ENCODE measurements around the gene ERI2. TPM values are rescaled to one million over a fixed set of nuclear protein-coding genes. Genes with fewer than 3 reads are reported as not detected.

Gene ERI2
- total and polyA plus RNA-seq, 2 of the 4 experiments (the other 2 are of a cell fraction), result 7.5 to 10.2 TPM

- intact Hi-C loops (cut with micrococcal nuclease), result loop anchor here (1.0 kb wide), 1 partner anchor 21 kb away; the partner anchor contains the start of gene THUMPD1
These were observed 43.7 kb downstream of the ERI2 start for GRCh38 chr16:20762404-20763123.

More at GRCh38 chr16:20762404-20763123, 43.7 kb downstream of the ERI2 start:
- H3K18ac ChIP-seq (ENCODE audit: low read depth, low read length), result no peak overlapping the region
- H3K27me3 ChIP-seq (ENCODE audit: control insufficient read depth, insufficient read depth, low read length), result no peaks in the 10 kb centered on the region
- no TSS peak for BruUV-seq (replicated peaks)
- no peak overlapping the region for H2AK9ac ChIP-seq (replicated peaks; ENCODE audit: low read depth, low read length, poor library complexity)
- H4K91ac ChIP-seq (ENCODE audit: insufficient read depth, low read depth, low read length), result no peak overlapping the region
- no peaks in the 10 kb centered on the region for H4K20me1 ChIP-seq (ENCODE audit: insufficient read depth, low read length)
- H3K9me1 ChIP-seq (ENCODE audit: insufficient read depth, low read length), result no peaks in the 10 kb centered on the region
- no peak overlapping the region for H4K8ac ChIP-seq (ENCODE audit: low read depth in 2 of 2, low read length in 2 of 2)
- dilution Hi-C loops (cut with HindIII; ENCODE audit: low sequenced_read_pairs, unreplicated experiment) (no loop called here), in situ Hi-C loops (cut with MboI; ENCODE audit: low sequenced_read_pairs) (no loop called here)
- H3K4me3 ChIP-seq (ENCODE audit: insufficient read depth, low read depth, low read length), result no peak overlapping the region
- H2AFZ ChIP-seq (replicated peaks; ENCODE audit: low read length, poor library complexity), result no peak overlapping the region
- no CpG with 5 or more reads among the region's 3 CpGs for whole genome bisulfite sequencing, 2 experiments (ENCODE audit: extremely low coverage in 2 of 2, insufficient read length in 1 of 2)
- H3K23ac ChIP-seq (ENCODE audit: low read depth, low read length), result no peak overlapping the region
- H3K14ac ChIP-seq (replicated peaks; ENCODE audit: low read depth, low read length), result no peak overlapping the region
- no peak overlapping the region for H3K27ac ChIP-seq (ENCODE audit: insufficient read depth, low read length)
- H2BK120ac ChIP-seq (ENCODE audit: low read depth, low read length), result no peak overlapping the region
- no peaks in the 10 kb centered on the region for H3K9me3 ChIP-seq (ENCODE audit: control insufficient read depth, insufficient read depth, low read length)
- H4K5ac ChIP-seq (ENCODE audit: low read depth, low read length), result no peak overlapping the region
- H2BK5ac ChIP-seq (ENCODE audit: low read depth, low read length, poor library complexity, severe bottlenecking), result no peak overlapping the region
- no peak overlapping the region for H3K9ac ChIP-seq (ENCODE audit: low read depth, low read length)
- no peak for DNase-seq
- no peaks in the 10 kb centered on the region for H3K79me1 ChIP-seq (ENCODE audit: low read depth in 1 of 2, low read length in 2 of 2)
- H2AK5ac ChIP-seq (ENCODE audit: low read depth, low read length), result no peak overlapping the region
- no peak overlapping the region for H2BK20ac ChIP-seq (ENCODE audit: low read depth, low read length)
- no peaks in the 10 kb centered on the region for H3K4me1 ChIP-seq (ENCODE audit: control insufficient read depth, insufficient read depth, low read length)
- H3K4ac ChIP-seq (ENCODE audit: low read depth, low read length), result no peak overlapping the region
- CTCF ChIA-PET, result no interaction called here
- no peak overlapping the region for H2BK15ac ChIP-seq (ENCODE audit: low read depth, low read length)
- TF ChIP-seq CTCF (conservative IDR thresholded peaks at IDR 0.05; ENCODE audit: low read depth, low read length) (no peak), BHLHE40 (IDR thresholded peaks at IDR 0.05; ENCODE audit: low read depth, low read length) (no peak), MAZ (IDR thresholded peaks at IDR 0.05; ENCODE audit: borderline replicate concordance, low read depth, low read length) (no peak), RCOR1 (IDR thresholded peaks at IDR 0.05; ENCODE audit: insufficient replicate concordance, low read length) (no peak), CHD1 (IDR thresholded peaks at IDR 0.05; ENCODE audit: low read depth, low read length) (no peak), MAFK (IDR thresholded peaks at IDR 0.05; ENCODE audit: low read depth, low read length) (no peak), RAD21 (IDR thresholded peaks at IDR 0.05; ENCODE audit: low read length) (no peak), USF2 (IDR thresholded peaks at IDR 0.05; ENCODE audit: low read depth, low read length) (no peak), NFE2L2 (IDR thresholded peaks at IDR 0.05; ENCODE audit: low read depth, low read length) (no peak), ELK1 (IDR thresholded peaks at IDR 0.05; ENCODE audit: borderline replicate concordance, low read depth, low read length) (no peak), CEBPB (IDR thresholded peaks at IDR 0.05; ENCODE audit: low read depth, low read length) (no peak), SMC3 (IDR thresholded peaks at IDR 0.05; ENCODE audit: low read depth, low read length) (no peak), FOS (IDR thresholded peaks at IDR 0.05; ENCODE audit: low read depth, low read length) (no peak)
- H3K4me2 ChIP-seq (ENCODE audit: low read depth, low read length), result no peak overlapping the region
- no peak for ATAC-seq (ENCODE audit: low read depth)
- H3K36me3 ChIP-seq (ENCODE audit: control insufficient read depth, insufficient read depth, low read length), result no peaks in the 10 kb centered on the region
- POLR2A ChIA-PET (ENCODE audit: unreplicated experiment), result interaction anchor here (0.6 kb wide), 1 partner anchor 12 kb away, joined by 3 read pairs; no protein-coding TSS in a partner anchor
- H3K56ac ChIP-seq (ENCODE audit: extremely low read depth, insufficient read depth, low read length), result no peak overlapping the region

Data from IMR-90 (cell line).